Mesodermal cell (in vitro differentiated cells): ENCODE data around the gene FAM111A.

ENCODE experiments used
- H3K27ac ChIP-seq: 2 replicates; pipeline ENCODE4 v1.7.0; 2013; ENCODE audit warnings: mild to moderate bottlenecking, low read depth, low read length, moderate library complexity; ENCODE audit not compliant: severe bottlenecking
- H3K36me3 ChIP-seq: 2 replicates; pipeline ENCODE4 v1.7.1; 2013; ENCODE audit warnings: mild to moderate bottlenecking, low read length, moderate library complexity; ENCODE audit not compliant: control insufficient read depth, insufficient read depth
- H3K4me1 ChIP-seq: one replicate; pipeline ENCODE4 v1.7.1; 2013; ENCODE audit warnings: mild to moderate bottlenecking, low read length; ENCODE audit not compliant: insufficient read depth, control insufficient read depth, poor library complexity, severe bottlenecking
- H3K4me3 ChIP-seq: 2 replicates; pipeline ENCODE4 v1.7.0; 2013; ENCODE audit warnings: low read length, control low read depth, mild to moderate bottlenecking; ENCODE audit not compliant: insufficient read depth, poor library complexity, severe bottlenecking; ENCODE audit errors: extremely low read depth
- H3K9me3 ChIP-seq: 2 replicates; pipeline ENCODE4 v1.7.1; 2013; ENCODE audit warnings: mild to moderate bottlenecking, low read length, moderate library complexity; ENCODE audit not compliant: control insufficient read depth
- WGBS, 2 experiments: methylation state at CpG; one replicate each; pipeline ENCODE4 v1.1.5; 2013; ENCODE audit warnings: missing lambda C conversion rate in 2 of 2; ENCODE audit not compliant: insufficient coverage in 2 of 2; 5-methylcytosine and 5-hydroxymethylcytosine counted together

FAM111A gene

GRCh38 chr11:59172345-59173079, 29.9 kb downstream of the FAM111A start:
- Histone ChIP-seq H3K4me1 (peaks cover 18% of the 10 kb centered on the region), H3K9me3 (no peaks in the 10 kb centered on the region), H3K27ac (peak overlapping the region; percentile 75), H3K36me3 (peaks cover 3% of the 10 kb centered on the region), H3K4me3 (peak overlapping the region; percentile 57)
- 0% methylated on average over 37 to 48 of the region's 70 CpGs for WGBS, 2 experiments

DNA sequence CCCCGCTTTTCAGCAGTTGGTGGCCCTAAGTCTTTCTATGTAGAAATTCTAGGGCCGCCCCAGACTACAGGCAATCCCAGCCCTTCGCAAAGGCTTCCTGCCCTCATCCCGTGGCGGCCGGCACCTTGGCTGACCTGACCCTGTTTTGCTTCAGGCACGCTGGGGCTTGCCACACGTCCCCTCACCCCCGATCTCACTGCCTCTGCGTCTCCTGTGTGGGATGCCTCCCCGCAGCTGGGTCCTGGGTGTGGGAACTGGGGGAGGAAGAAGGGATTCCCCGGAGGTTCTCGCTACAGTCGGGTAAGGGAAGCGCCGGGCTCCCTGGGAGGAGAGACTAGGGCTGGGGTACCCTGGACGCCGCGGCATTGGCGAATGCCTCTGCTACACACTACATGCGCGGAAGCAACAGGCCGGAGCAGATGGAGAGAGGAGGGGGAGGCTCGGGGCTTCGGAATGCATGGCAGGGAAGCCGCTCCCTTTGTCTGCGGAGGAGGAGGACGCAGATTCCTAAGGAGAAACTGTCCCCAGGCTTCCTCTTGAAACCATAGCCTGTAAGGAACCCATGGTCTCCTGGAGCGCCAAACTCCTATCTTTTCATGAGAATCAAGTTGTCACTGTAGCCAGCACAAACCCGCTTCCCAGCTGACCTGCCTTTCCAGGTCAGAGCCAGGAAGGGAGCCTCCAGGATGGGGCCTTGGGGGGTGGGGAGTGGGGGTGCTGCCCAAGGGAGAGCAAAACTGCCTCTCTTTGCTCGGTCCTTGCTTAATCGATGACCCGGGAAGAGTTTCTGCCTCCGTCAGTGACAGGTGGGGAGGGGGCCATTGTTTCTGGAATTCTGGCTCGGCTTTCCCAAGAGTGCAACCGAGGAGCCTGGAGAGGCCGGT, 30.7 kb downstream of the FAM111A start:
- Histone ChIP-seq H3K9me3 (no peaks in the 10 kb centered on the region), H3K27ac (peak overlapping the region; percentile 75), H3K4me3 (peak overlapping the region; percentile 57), H3K36me3 (peaks cover 3% of the 10 kb centered on the region), H3K4me1 (peaks cover 18% of the 10 kb centered on the region)
- WGBS, 2 experiments: 0 to 1% methylated on average over 15 to 23 of the region's 37 CpGs

DNA sequence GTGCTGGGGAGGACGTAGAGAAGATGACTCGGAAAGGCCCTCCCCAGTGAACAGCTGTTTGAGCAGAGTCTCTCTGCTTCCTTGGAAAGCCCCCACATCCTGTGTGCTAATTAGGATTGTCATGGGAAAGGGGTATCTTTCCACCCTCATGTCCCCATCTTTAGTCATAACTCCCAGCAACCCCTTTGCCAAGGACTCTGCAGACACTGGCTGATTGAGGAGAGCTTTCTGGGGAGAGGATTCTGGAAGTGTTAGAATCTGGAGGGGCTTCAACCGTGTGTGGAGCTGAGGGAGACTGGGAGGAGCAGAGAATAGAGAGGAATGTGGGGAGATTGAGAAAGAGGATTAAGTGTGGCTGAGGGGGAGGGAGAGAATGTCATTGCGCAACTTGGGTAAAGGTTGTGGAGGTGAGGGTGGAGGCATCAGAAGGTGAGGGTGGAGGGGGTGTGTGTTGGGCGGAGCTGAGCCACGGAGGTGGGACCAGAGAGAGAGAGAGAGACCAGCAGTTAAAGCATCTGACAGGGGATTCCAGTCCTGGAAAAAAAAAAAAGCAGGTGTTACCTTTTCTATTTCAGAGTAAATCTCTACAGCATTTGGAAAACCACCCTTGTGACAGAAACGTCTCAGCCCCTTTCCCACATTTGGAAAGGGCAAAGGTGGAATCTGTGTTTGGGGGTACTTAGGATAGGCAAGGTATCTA, 31.5 kb downstream of the FAM111A start:
- WGBS, 2 experiments: 16 to 19% methylated on average over 4 to 6 of the region's 7 CpGs
- Histone ChIP-seq H3K4me1 (peaks cover 18% of the 10 kb centered on the region), H3K9me3 (peaks cover 1% of the 10 kb centered on the region)

DNA sequence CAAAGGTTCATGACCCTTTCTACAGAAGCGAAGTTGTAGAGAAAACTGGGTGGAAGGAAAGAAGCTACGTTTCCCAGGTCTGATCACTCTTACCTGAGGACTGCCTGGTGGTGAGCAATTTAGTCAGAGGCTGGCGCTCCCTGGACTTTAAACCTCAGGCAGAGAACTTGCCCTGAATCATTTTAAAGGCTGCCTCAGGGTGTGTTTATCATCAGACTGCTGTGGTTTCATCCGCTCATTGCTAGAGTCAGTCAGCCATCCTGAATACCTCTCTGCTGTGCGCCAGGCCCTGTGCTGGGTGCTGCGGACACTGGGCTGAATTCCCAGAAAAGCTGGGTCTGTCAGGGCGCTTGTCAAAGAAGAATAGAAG, 32.0 kb downstream of the FAM111A start:
- peaks cover 3% of the 10 kb centered on the region for H3K36me3 ChIP-seq
- peaks cover 7% of the 10 kb centered on the region for H3K9me3 ChIP-seq
- H3K4me3 ChIP-seq: no peak overlapping the region
- WGBS, 2 experiments: 81 to 83% methylated on average over 6 of the region's 7 CpGs
- peaks cover 18% of the 10 kb centered on the region for H3K4me1 ChIP-seq
- H3K27ac ChIP-seq: peak overlapping the region; percentile 75

More for the DNA sequence above, 31.5 kb downstream of the FAM111A start:
- H3K27ac ChIP-seq: peak overlapping the region; percentile 75
- H3K36me3 ChIP-seq: peaks cover 3% of the 10 kb centered on the region
- peak overlapping the region; percentile 57 for H3K4me3 ChIP-seq

- no peak overlapping the region for H3K4me3 ChIP-seq
- peaks cover 7% of the 10 kb centered on the region for H3K9me3 ChIP-seq
- peaks cover 3% of the 10 kb centered on the region for H3K36me3 ChIP-seq
- peaks cover 18% of the 10 kb centered on the region for H3K4me1 ChIP-seq
- peak overlapping the region; percentile 75 for H3K27ac ChIP-seq
- 71% methylated on average over 4 of the region's 4 CpGs; no CpG with 5 or more reads in 1 of the 2 experiments for WGBS, 2 experiments
Measured at GRCh38 chr11:59175091-59175501, 32.4 kb downstream of the FAM111A start.

- peaks cover 18% of the 10 kb centered on the region for H3K4me1 ChIP-seq
- WGBS, 2 experiments: 85 to 93% methylated on average over 6 of the region's 7 CpGs
- H3K4me3 ChIP-seq: no peak overlapping the region
- H3K27ac ChIP-seq: no peak overlapping the region
- H3K36me3 ChIP-seq: peaks cover 3% of the 10 kb centered on the region
- H3K9me3 ChIP-seq: peaks cover 7% of the 10 kb centered on the region
Measured at GRCh38 chr11:59176330-59176729, 33.7 kb downstream of the FAM111A start.

DNA sequence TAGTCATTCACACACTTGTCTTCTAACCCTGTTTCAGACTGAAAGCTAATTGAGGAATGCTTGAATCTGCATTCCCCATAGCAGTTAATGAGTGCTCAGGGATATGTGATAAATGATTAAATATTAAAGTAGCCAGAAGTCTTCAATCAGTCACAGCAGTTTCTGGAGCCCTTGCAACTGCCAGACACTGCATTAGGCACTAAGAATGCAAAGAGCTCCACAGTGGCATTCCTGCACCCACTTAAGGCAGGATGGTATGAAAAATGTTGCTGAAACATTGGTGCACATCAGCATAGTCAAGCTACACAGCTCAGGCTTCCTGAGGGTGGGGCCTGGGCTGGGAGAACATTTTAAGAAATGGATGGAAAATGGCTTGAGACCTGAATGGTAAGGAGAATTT, 35.7 kb downstream of the FAM111A start:
- Histone ChIP-seq H3K4me3 (no peak overlapping the region), H3K9me3 (peaks cover 7% of the 10 kb centered on the region), H3K36me3 (peaks cover 16% of the 10 kb centered on the region), H3K27ac (no peak overlapping the region), H3K4me1 (peaks cover 18% of the 10 kb centered on the region)

GRCh38 chr11:59179121-59179520, 36.5 kb downstream of the FAM111A start:
- Histone ChIP-seq H3K4me1 (peaks cover 14% of the 10 kb centered on the region), H3K27ac (no peak overlapping the region), H3K9me3 (peaks cover 7% of the 10 kb centered on the region), H3K4me3 (no peak overlapping the region), H3K36me3 (peaks cover 19% of the 10 kb centered on the region)
- WGBS, 2 experiments: 90 to 100% methylated on average over 1 to 2 of the region's 2 CpGs

DNA sequence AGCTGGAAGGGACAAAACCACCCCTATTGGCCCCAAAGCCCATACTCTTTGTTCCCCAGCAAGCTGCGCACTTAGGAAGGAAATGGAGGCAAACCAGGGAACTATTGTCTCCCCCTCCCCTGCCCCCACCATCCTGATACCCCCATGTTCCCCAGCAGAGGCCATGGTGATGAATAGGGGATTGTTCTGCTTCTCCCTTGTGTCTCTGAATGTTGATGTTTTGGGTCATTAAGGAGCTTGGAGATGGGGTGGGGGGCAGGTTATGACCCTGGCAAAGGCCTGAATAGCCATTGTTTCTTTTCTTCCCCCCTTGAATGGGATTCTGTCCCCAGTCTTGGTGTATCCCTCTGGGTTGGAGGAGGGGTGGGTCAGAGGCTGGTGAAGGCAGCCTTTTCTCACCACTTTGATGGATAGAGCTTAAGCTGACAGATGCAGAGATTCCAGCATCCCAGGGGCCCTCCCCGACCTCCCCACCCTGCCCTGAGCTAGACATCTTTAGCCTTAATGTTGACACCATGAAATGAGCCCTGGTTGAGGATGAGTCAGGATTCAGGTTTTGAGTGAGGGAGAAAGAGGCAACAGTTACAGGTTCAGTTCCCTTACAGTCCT, 37.6 kb downstream of the FAM111A start:
- peaks cover 7% of the 10 kb centered on the region for H3K9me3 ChIP-seq
- H3K36me3 ChIP-seq: peaks cover 19% of the 10 kb centered on the region
- WGBS, 2 experiments: 80% methylated on average over 1 of the region's 2 CpGs; no CpG with 5 or more reads in 1 of the 2 experiments
- peaks cover 2% of the 10 kb centered on the region for H3K4me1 ChIP-seq
- no peak overlapping the region for H3K27ac ChIP-seq
- no peak overlapping the region for H3K4me3 ChIP-seq

DNA sequence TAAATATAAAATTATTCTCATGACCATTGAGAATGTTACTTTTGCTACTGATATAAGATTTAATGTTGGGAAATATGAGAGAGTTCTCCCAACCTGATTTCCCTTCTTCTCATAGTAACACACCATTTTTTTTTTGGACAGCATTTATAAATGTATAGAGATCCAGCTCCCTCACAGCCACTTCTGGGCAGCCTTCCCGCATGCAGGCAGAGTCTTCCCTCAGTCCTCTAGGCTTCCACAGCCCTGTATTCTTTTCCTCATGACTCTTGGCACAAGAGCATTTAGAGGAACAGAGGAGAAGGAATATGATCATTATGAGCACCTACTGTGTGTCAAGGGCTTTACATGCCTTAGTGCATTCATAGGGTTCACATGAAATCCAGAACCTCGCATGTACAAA, 38.3 kb downstream of the FAM111A start:
- no peaks in the 10 kb centered on the region for H3K4me1 ChIP-seq
- peaks cover 7% of the 10 kb centered on the region for H3K9me3 ChIP-seq
- H3K27ac ChIP-seq: no peak overlapping the region
- no peak overlapping the region for H3K4me3 ChIP-seq
- peaks cover 19% of the 10 kb centered on the region for H3K36me3 ChIP-seq
- WGBS, 2 experiments: no CpG with 5 or more reads among the region's 2 CpGs
